HG03280 (cell line): ENCODE results near the gene MTHFD2L.

Source experiments
- ATAC-seq: cut with Tn5 transposase; IDR thresholded peaks from one replicate; pipeline ENCODE4 v1.9.1; 2021; ENCODE audit warnings: mild to moderate bottlenecking, moderate library complexity; ENCODE audit not compliant: unreplicated experiment

Gene MTHFD2L

DNA sequence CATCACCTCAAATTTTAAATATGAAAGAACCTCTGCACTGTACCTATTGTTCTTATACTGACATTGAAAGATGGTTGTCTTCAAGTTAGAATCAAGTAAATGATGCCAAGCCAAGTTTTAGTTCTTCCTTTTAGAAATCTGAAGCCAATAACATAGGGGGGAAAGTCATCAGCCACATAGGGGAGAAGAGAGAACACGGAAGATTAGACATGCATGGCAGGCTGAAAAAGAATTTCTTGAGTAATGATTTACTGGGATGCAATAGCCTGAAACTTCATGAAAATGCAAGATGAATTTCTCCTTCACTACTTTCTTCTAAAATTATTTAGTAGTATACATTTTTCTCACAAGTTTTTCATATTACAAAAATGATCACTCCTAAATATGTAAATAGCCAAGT is 136.8 kb downstream of the MTHFD2L start:
- no peak for ATAC-seq

GRCh38 chr4:74297539-74297938 is 139.6 kb downstream of the MTHFD2L start:
- no peak for ATAC-seq

GRCh38 chr4:74304095-74304625 is 146.2 kb downstream of the MTHFD2L start:
- ATAC-seq: no peak

- ATAC-seq: no peak
These were observed 147.1 kb downstream of the MTHFD2L start for GRCh38 chr4:74305000-74305399.

DNA sequence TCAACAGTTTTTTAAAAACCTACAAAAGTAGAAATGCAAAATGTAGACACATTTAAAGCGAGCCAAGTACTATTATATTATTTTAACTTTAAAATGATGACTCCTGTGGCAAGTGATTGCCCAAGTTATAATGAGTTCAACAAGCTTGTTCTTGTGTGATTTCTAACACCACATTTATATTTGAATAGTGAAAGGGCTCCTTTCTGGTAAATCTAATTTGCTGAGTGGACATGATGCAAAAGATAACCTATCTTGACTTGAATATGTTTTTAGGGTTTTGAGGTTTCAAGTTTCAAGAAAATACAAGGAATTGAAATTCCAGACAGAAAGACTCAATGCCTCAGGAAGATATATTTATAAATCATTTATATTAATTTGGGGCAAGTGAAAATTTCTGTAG is 149.3 kb downstream of the MTHFD2L start:
- ATAC-seq: no peak

- ATAC-seq: no peak
These were observed 150.3 kb downstream of the MTHFD2L start, which contains the start of gene EPGN for GRCh38 chr4:74308215-74308614. Gene EPGN, plus strand, starts transcription at chr4:74308470. Its CDS starts 64 bp downstream, at chr4:74308534.

GRCh38 chr4:74309223-74309622 is 151.3 kb downstream of the MTHFD2L start:
- no peak for ATAC-seq

- ATAC-seq: peak; percentile 65
These were observed 153.9 kb downstream of the MTHFD2L start for GRCh38 chr4:74311696-74312313.

GRCh38 chr4:74314329-74314728 is 156.4 kb downstream of the MTHFD2L start:
- ATAC-seq: no peak

- ATAC-seq: no peak
These were observed 157.0 kb downstream of the MTHFD2L start for GRCh38 chr4:74314944-74315343.

GRCh38 chr4:74315376-74315775 is 157.5 kb downstream of the MTHFD2L start:
- ATAC-seq: no peak

DNA sequence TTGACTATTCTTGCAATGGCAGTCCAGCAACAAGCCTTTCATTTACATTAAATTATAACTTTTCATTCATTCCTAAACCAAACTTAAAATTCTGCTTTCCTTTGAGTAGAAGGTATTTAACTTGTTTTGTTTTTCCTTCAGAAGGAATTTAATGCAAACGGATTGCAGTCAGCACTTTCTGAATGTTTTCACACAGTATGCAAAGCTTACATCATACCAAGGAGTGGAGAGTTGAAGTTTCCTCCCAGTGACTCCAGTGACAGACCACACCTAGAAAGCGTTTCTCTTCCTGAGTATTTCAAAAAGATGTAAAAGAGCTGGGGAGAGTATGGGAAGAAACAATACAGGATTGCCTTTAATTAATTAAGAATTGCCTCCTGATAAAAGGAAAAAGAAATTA is 158.5 kb downstream of the MTHFD2L start:
- ATAC-seq: no peak

GRCh38 chr4:74317616-74318246 is 159.8 kb downstream of the MTHFD2L start:
- no peak for ATAC-seq

- ATAC-seq: no peak
These were observed 160.4 kb downstream of the MTHFD2L start for GRCh38 chr4:74318276-74318675.

- ATAC-seq: no peak
These were observed 161.6 kb downstream of the MTHFD2L start for GRCh38 chr4:74319470-74319869.

- ATAC-seq: peak; percentile 70
These were observed 162.7 kb downstream of the MTHFD2L start for GRCh38 chr4:74320559-74321118.

- ATAC-seq: no peak
These were observed 164.4 kb downstream of the MTHFD2L start for GRCh38 chr4:74322301-74322700.

DNA sequence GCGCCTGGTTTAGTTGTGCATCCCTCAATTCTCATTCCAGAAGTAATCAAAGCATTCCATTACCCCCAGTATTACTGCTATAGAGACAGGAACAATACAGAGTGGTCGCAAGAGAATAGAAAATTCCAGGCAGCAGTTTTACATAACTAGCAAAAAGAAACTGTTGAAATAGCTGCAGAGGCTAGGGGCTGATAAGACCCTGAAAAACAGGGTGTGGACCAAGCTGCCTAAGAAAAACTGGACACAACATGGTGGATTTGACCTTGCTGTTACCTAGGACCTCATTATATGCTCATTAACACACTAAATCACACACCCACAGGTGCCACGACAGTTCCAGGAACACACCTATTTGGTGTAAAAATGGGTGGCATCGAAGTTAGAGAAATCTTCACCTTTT is 165.7 kb downstream of the MTHFD2L start:
- no peak for ATAC-seq

GRCh38 chr4:74324262-74324661 is 166.3 kb downstream of the MTHFD2L start:
- no peak for ATAC-seq

DNA sequence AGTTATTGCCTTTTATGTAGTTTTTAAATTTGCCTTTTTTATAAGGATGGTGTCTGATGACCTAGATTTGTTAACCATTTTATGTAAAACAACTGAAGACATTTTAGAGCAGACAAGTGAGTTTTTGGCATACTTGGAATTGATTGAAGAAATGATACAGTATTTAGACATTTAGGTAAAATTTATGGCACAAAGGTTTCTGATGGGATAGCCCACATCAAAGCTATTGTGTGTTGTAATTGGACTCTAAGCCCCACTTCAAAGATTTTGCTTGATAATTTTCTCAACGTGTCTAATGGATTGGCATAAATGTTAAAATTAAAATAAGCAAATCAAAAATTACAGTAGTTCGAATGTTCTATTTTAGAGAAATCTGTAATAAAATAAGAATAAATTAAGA is 168.0 kb downstream of the MTHFD2L start:
- no peak for ATAC-seq

GRCh38 chr4:74327762-74328161 is 169.8 kb downstream of the MTHFD2L start:
- ATAC-seq: no peak

DNA sequence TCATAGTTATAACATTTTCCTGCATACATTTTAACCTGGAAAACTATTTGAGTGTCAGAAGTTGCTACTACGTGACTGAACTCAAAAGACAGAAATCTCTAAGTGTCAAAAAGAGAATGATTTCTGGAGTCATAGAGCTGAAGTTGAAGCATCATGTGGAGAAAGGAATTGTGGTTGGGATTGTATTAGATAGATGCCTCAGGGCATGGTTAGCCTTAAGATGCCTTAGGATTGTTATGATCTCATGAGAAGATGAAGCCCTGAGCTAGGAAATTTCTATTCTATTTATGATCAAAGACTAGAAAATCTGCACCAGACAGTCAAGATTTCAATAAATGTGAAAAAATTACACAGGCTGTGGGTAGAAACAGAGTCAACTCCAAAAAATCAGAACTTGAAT is 170.6 kb downstream of the MTHFD2L start:
- no peak for ATAC-seq
